ENCODE results near the gene ZWILCH. TPM values are rescaled to one million over a fixed set of nuclear protein-coding genes. Genes with fewer than 3 reads are reported as not detected.
A peak's percentile ranks its signal among the peaks of the same experiment; 100 is the strongest.
"Not testable (repeated sequence)": the region's sequence is repeated elsewhere in the genome, so short reads cannot be mapped to it uniquely, and the experiment has no call there.

The ZWILCH gene
- total and polyA plus RNA-seq, 2 donors (not counting 3 experiments of a cell fraction or from before 2014, with no cell fraction given), result 9.3 to 28.8 TPM

- H3K27me3 ChIP-seq (ENCODE audit: control insufficient read depth in 2 of 2, insufficient read depth in 2 of 2, low read length in 2 of 2), result no peaks in the 10 kb centered on the region
- H3K27ac ChIP-seq (ENCODE audit: insufficient read depth, low read depth, low read length), result no peak overlapping the region
- peaks cover 3% of the 10 kb centered on the region for H4K20me1 ChIP-seq (replicated peaks; ENCODE audit: control insufficient read depth, extremely low read depth, insufficient read depth, low read length)
- H3K9ac ChIP-seq (replicated peaks; ENCODE audit: extremely low read depth, insufficient read depth, low read length), result peak overlapping the region; percentile 98
- CTCF ChIA-PET, result interaction anchor here (1.3 kb wide), 1 partner anchor 116 kb away, joined by 3 read pairs; the partner anchor contains the start of gene MAP2K1
- POLR2A ChIA-PET, result no interaction called here
- H3K36me3 ChIP-seq (ENCODE audit: control insufficient read depth in 2 of 2, extremely low read depth in 1 of 2, insufficient read depth in 2 of 2, low read length in 2 of 2), result peaks cover 32 to 37% of the 10 kb centered on the region in 2 experiments
- H3K4me2 ChIP-seq (ENCODE audit: insufficient read depth, low read length), result peak overlapping the region; percentile 98
- peaks cover 28% of the 10 kb centered on the region for H3K4me1 ChIP-seq (ENCODE audit: control insufficient read depth, extremely low read depth, insufficient read depth, low read length)
- H2AFZ ChIP-seq (ENCODE audit: low read depth, low read length), result no peak overlapping the region
- dilution Hi-C loops (cut with MboI; ENCODE audit: extremely low pct_ligation_motif_present, low sequenced_read_pairs) (no loop called here), intact Hi-C loops (cut with micrococcal nuclease) (loop anchor here (5.0 kb wide), 1 partner anchor 350 kb away; no protein-coding TSS in a partner anchor)
- H3K9me3 ChIP-seq (replicated peaks; ENCODE audit: control insufficient read depth, insufficient read depth, low read length), result no peaks in the 10 kb centered on the region
- no peaks in the 10 kb centered on the region for H3K9me1 ChIP-seq (replicated peaks; ENCODE audit: control insufficient read depth, extremely low read depth, insufficient read depth, low read length)
- no peak for TF ChIP-seq POLR2AphosphoS5 (IDR thresholded peaks at IDR 0.05; ENCODE audit: insufficient read depth, low read depth, low read length)
- no peak for TF ChIP-seq EZH2 (IDR thresholded peaks at IDR 0.05; ENCODE audit: borderline replicate concordance, low read depth, low read length, severe bottlenecking)
- TF ChIP-seq FOS (IDR thresholded peaks at IDR 0.05; ENCODE audit: borderline replicate concordance, insufficient read depth, low read length), result no peak
- no peak for TF ChIP-seq JUN (IDR thresholded peaks at IDR 0.05; ENCODE audit: borderline replicate concordance, insufficient read depth, insufficient read length, low read depth)
- TF ChIP-seq GATA2 (IDR thresholded peaks at IDR 0.05; ENCODE audit: insufficient read depth, insufficient read length, low read depth, low read length), result no peak
- FAIRE-seq (no peak), DNase-seq (ENCODE audit: low read depth, low spot score) (no peak)
- peaks cover 66% of the 10 kb centered on the region for H3K79me2 ChIP-seq (ENCODE audit: control insufficient read depth, insufficient read depth, low read length)
- no TSS peak for BruUV-seq (replicated peaks)
- H3K4me3 ChIP-seq (replicated peaks in 1 of 3; ENCODE audit: insufficient read depth in 1 of 3, low read depth in 1 of 3, low read length in 3 of 3), result peak overlapping the region in 2 of 3 experiments; percentile 98
These were observed 2.6 kb upstream of the ZWILCH start for GRCh38 chr15:66502491-66502890.

GRCh38 chr15:66503041-66503648, 2.0 kb upstream of the ZWILCH start:
- FAIRE-seq; BruUV-seq (replicated peaks); POLR2A ChIA-PET; H4K20me1 ChIP-seq (replicated peaks; ENCODE audit: control insufficient read depth, extremely low read depth, insufficient read depth, low read length); H2AFZ ChIP-seq (ENCODE audit: low read depth, low read length); dilution Hi-C loops (cut with MboI; ENCODE audit: extremely low pct_ligation_motif_present, low sequenced_read_pairs); H3K9me3 ChIP-seq (replicated peaks; ENCODE audit: control insufficient read depth, insufficient read depth, low read length); H3K9me1 ChIP-seq (replicated peaks; ENCODE audit: control insufficient read depth, extremely low read depth, insufficient read depth, low read length); H3K27me3 ChIP-seq (ENCODE audit: control insufficient read depth in 2 of 2, insufficient read depth in 2 of 2, low read length in 2 of 2); DNase-seq (ENCODE audit: low read depth, low spot score): not testable (repeated sequence)
- Histone ChIP-seq H3K27ac (ENCODE audit: insufficient read depth, low read depth, low read length) (peak overlapping the region; percentile 96), H3K4me2 (ENCODE audit: insufficient read depth, low read length) (peak overlapping the region; percentile 98), H3K4me1 (ENCODE audit: control insufficient read depth, extremely low read depth, insufficient read depth, low read length) (peaks cover 28% of the 10 kb centered on the region), H3K9ac (replicated peaks; ENCODE audit: extremely low read depth, insufficient read depth, low read length) (peak overlapping the region; percentile 98), H3K79me2 (ENCODE audit: control insufficient read depth, insufficient read depth, low read length) (peaks cover 71% of the 10 kb centered on the region), H3K4me3 (replicated peaks in 1 of 3; ENCODE audit: insufficient read depth in 1 of 3, low read depth in 1 of 3, low read length in 3 of 3) (peak overlapping the region; percentile 93 to 98 (median 98)), H3K36me3 (ENCODE audit: control insufficient read depth in 2 of 2, extremely low read depth in 1 of 2, insufficient read depth in 2 of 2, low read length in 2 of 2) (peaks cover 31 to 35% of the 10 kb centered on the region in 2 experiments)
- TF ChIP-seq POLR2AphosphoS5 (IDR thresholded peaks at IDR 0.05; ENCODE audit: insufficient read depth, low read depth, low read length), result peak; percentile 7
- intact Hi-C loops (cut with micrococcal nuclease), result loop anchor here (5.0 kb wide), 1 partner anchor 349 kb away; no protein-coding TSS in a partner anchor
- CTCF ChIA-PET, result interaction anchor here (1.3 kb wide), 1 partner anchor 116 kb away, joined by 3 read pairs; the partner anchor contains the start of gene MAP2K1

Measured in endothelial cell of umbilical vein (primary cell).